DOHH2 (cell line): ENCODE data around the gene OR4F6.

ENCODE experiments used
- CTCF ChIP-seq: fragments of 200-600 bp; sonication (generic); IDR thresholded peaks from one replicate; pipeline ENCODE4 v1.5.1; 2014; ENCODE audit warnings: antibody characterized with exemption, mild to moderate bottlenecking, low read depth, low read length; ENCODE audit not compliant: poor library complexity, severe bottlenecking
- EZH2phosphoT487 ChIP-seq: fragments of 200-600 bp; sonication (generic); IDR thresholded peaks from 2 replicates; pipeline ENCODE4 v1.6.1; 2017; ENCODE audit warnings: borderline replicate concordance, mild to moderate bottlenecking, antibody characterized with exemption, low read length, moderate library complexity, mixed read lengths

- TF ChIP-seq CTCF, result no peak
- no peak for TF ChIP-seq EZH2phosphoT487
Measured at GRCh38 chr15:101803676-101804075, 367 bp downstream of the OR4F6 start.
